Right atrium auricular region (tissue), 2 donors: ENCODE data around the gene LRRC32. TPM values are rescaled to one million over a fixed set of nuclear protein-coding genes. Genes with fewer than 3 reads are reported as not detected.

Experiments used
- DNase-seq: peaks from one replicate; pipeline ENCODE4 v3.0.0-alpha.2; 2019; ENCODE audit warnings: low spot score
- H3K27ac ChIP-seq, 2 donors: fragments of 200-600 bp; sonication (generic); 1 replicate in 1 of 2; 2 replicates in 1 of 2; pipeline ENCODE4 v1.5.1; 2016 to 2019
- H3K27me3 ChIP-seq, 2 donors: fragments of 200-600 bp; sonication (generic); one replicate each; pipeline versions ENCODE4 v1.5.1 to v1.6.0; 2017 to 2019
- H3K36me3 ChIP-seq: fragments of 200-600 bp; sonication (generic); one replicate; pipeline ENCODE4 v1.5.1; 2016
- H3K4me1 ChIP-seq, 2 donors: fragments of 200-600 bp; sonication (generic); one replicate each; pipeline versions ENCODE4 v1.5.1 to v1.6.0; 2017 to 2019
- H3K4me3 ChIP-seq, 2 donors: fragments of 200-600 bp; sonication (generic); 1 replicate in 1 of 2; 2 replicates in 1 of 2; pipeline ENCODE4 v1.5.1; 2017 to 2019; ENCODE audit warnings: mild to moderate bottlenecking in 1 of 2, moderate library complexity in 1 of 2
- H3K9me3 ChIP-seq, 2 donors: fragments of 200-600 bp; sonication (generic); one replicate each; pipeline ENCODE4 v1.5.1; 2019
- CTCF ChIP-seq, 2 donors: fragments of 200-600 bp; sonication (generic); IDR thresholded peaks; one replicate each; pipeline ENCODE4 v1.5.1; 2019; ENCODE audit warnings: antibody characterized with exemption in 2 of 2
- total RNA-seq, 2 donors: library from RNA; depleted of rRNA; stranded (reverse); fragments of >200 nt; gene quantifications; one replicate each; pipeline ENCODE4 v1.1.0, GENCODE V29; 2016

Gene LRRC32
- total RNA-seq, 2 donors from 2014 or later = 37.9 to 56.0 TPM

GRCh38 chr11:76696756-76697155, 26.2 kb upstream of the LRRC32 start:
- Histone ChIP-seq H3K27me3 (no peaks in the 10 kb centered on the region), H3K36me3 (no peaks in the 10 kb centered on the region), H3K27ac (no peak overlapping the region), H3K4me3 (no peak overlapping the region), H3K4me1 (no peaks in the 10 kb centered on the region), H3K9me3 (no peaks in the 10 kb centered on the region)
- TF ChIP-seq CTCF (IDR thresholded peaks at IDR 0.05) = no peak
- no peak for DNase-seq

- Histone ChIP-seq H3K27ac (no peak overlapping the region), H3K27me3 (no peaks in the 10 kb centered on the region)
- no peak for DNase-seq
Observed at GRCh38 chr11:76695771-76696170, 25.2 kb upstream of the LRRC32 start.

GRCh38 chr11:76695133-76695532, 24.6 kb upstream of the LRRC32 start:
- no peak overlapping the region for H3K27ac ChIP-seq
- H3K36me3 ChIP-seq = no peaks in the 10 kb centered on the region
- no peak for TF ChIP-seq CTCF (IDR thresholded peaks at IDR 0.05)
- H3K4me3 ChIP-seq = no peak overlapping the region
- no peak for DNase-seq
- H3K27me3 ChIP-seq = no peaks in the 10 kb centered on the region
- no peaks in the 10 kb centered on the region for H3K4me1 ChIP-seq
- no peaks in the 10 kb centered on the region for H3K9me3 ChIP-seq

More at GRCh38 chr11:76695771-76696170, 25.2 kb upstream of the LRRC32 start:
- no peak overlapping the region for H3K4me3 ChIP-seq
- H3K4me1 ChIP-seq = no peaks in the 10 kb centered on the region
- H3K9me3 ChIP-seq = no peaks in the 10 kb centered on the region
- no peak for TF ChIP-seq CTCF (IDR thresholded peaks at IDR 0.05)
- no peaks in the 10 kb centered on the region for H3K36me3 ChIP-seq

GRCh38 chr11:76694664-76695063, 24.1 kb upstream of the LRRC32 start:
- no peaks in the 10 kb centered on the region for H3K9me3 ChIP-seq
- no peaks in the 10 kb centered on the region for H3K36me3 ChIP-seq
- no peak overlapping the region for H3K27ac ChIP-seq
- no peaks in the 10 kb centered on the region for H3K27me3 ChIP-seq
- no peaks in the 10 kb centered on the region for H3K4me1 ChIP-seq
- no peak overlapping the region for H3K4me3 ChIP-seq
- no peak for DNase-seq
- no peak for TF ChIP-seq CTCF (IDR thresholded peaks at IDR 0.05)

GRCh38 chr11:76693806-76694205, 23.3 kb upstream of the LRRC32 start:
- no peak for DNase-seq

More at GRCh38 chr11:76693806-76694205, 23.3 kb upstream of the LRRC32 start:
- no peak overlapping the region for H3K4me3 ChIP-seq
- H3K27ac ChIP-seq = no peak overlapping the region
- TF ChIP-seq CTCF (IDR thresholded peaks at IDR 0.05) = no peak
- H3K4me1 ChIP-seq = no peaks in the 10 kb centered on the region
- H3K36me3 ChIP-seq = no peaks in the 10 kb centered on the region
- H3K9me3 ChIP-seq = no peaks in the 10 kb centered on the region
- no peaks in the 10 kb centered on the region for H3K27me3 ChIP-seq
